HG03103 (cell line): ENCODE data around the gene NDUFV2.
A peak's percentile ranks its signal among the peaks of the same experiment; 100 is the strongest.
"Not testable (repeated sequence)": the region's sequence is repeated elsewhere in the genome, so short reads cannot be mapped to it uniquely, and the experiment has no call there.

Experiments used
- ATAC-seq: cut with Tn5 transposase; IDR thresholded peaks from one replicate; pipeline ENCODE4 v1.9.1; 2021; ENCODE audit warnings: low read depth; ENCODE audit not compliant: unreplicated experiment

The NDUFV2 gene

GRCh38 chr18:9088727-9089126, 13.8 kb upstream of the NDUFV2 start:
- ATAC-seq = not testable (repeated sequence)

GRCh38 chr18:9090578-9090977, 11.9 kb upstream of the NDUFV2 start:
- ATAC-seq = no peak

- ATAC-seq = no peak
These were observed 11.4 kb upstream of the NDUFV2 start for GRCh38 chr18:9091066-9091476.

- no peak for ATAC-seq
These were observed 9.8 kb upstream of the NDUFV2 start for GRCh38 chr18:9092665-9093064.

- not testable (repeated sequence) for ATAC-seq
These were observed 9.4 kb upstream of the NDUFV2 start for GRCh38 chr18:9093109-9093508.

- ATAC-seq = no peak
These were observed 7.9 kb upstream of the NDUFV2 start for GRCh38 chr18:9094307-9095226.

GRCh38 chr18:9095297-9096006, 7.0 kb upstream of the NDUFV2 start:
- ATAC-seq = peak; percentile 79

GRCh38 chr18:9096007-9096371, 6.5 kb upstream of the NDUFV2 start:
- ATAC-seq = no peak

- ATAC-seq = no peak
These were observed 5.8 kb upstream of the NDUFV2 start for GRCh38 chr18:9096685-9097084.

GRCh38 chr18:9097349-9097748, 5.2 kb upstream of the NDUFV2 start:
- ATAC-seq = no peak

GRCh38 chr18:9100796-9101195, 1.7 kb upstream of the NDUFV2 start:
- no peak for ATAC-seq

GRCh38 chr18:9101730-9102507, 580 bp upstream of the NDUFV2 start:
- peak; percentile 7 for ATAC-seq

GRCh38 chr18:9103376-9103873, 926 bp downstream of the NDUFV2 start:
- no peak for ATAC-seq

- no peak for ATAC-seq
These were observed 1.9 kb downstream of the NDUFV2 start for GRCh38 chr18:9104244-9104901.

- ATAC-seq = no peak
These were observed 2.9 kb downstream of the NDUFV2 start for GRCh38 chr18:9105420-9105819.

GRCh38 chr18:9106094-9106493, 3.6 kb downstream of the NDUFV2 start:
- ATAC-seq = no peak

- no peak for ATAC-seq
These were observed 4.5 kb downstream of the NDUFV2 start for GRCh38 chr18:9106800-9107584.

- no peak for ATAC-seq
These were observed 6.4 kb downstream of the NDUFV2 start for GRCh38 chr18:9108911-9109310.

- ATAC-seq = no peak
These were observed 7.0 kb downstream of the NDUFV2 start for GRCh38 chr18:9109523-9109922.
